K562 (cell line): ENCODE measurements around the gene AKNAD1. TPM values are rescaled to one million over a fixed set of nuclear protein-coding genes. Genes with fewer than 3 reads are reported as not detected.

Experiments
- HINFP ChIP-seq: fragments of 450-650 bp; conservative IDR thresholded peaks from 2 replicates; pipeline ENCODE4 v1.6.1; 2016; ENCODE audit warnings: missing genetic modification characterization, low read depth, mild to moderate bottlenecking, control low read depth, missing compliant biosample characterization
- MGA ChIP-seq: fragments of 450-650 bp; IDR thresholded peaks from 2 replicates; pipeline ENCODE4 v1.6.1; 2016; ENCODE audit warnings: mild to moderate bottlenecking, moderate library complexity
- RAD21 ChIP-seq, 2 experiments: fragments of 250-450 bp in 1 of 2; fragments of 450-650 bp in 1 of 2; sonication (Bioruptor Pico) in 1 of 2; formaldehyde crosslinking in 1 of 2; IDR thresholded peaks in 1 of 2; conservative IDR thresholded peaks in 1 of 2; 2 replicates each; pipeline versions ENCODE4 v1.4.0 to v1.8.0; 2020 to 2022; ENCODE audit warnings: mild to moderate bottlenecking in 2 of 2, moderate library complexity in 1 of 2
- ZNF407 ChIP-seq: fragments of 450-650 bp; IDR thresholded peaks from 2 replicates; pipeline ENCODE4 v1.6.1; 2016; ENCODE audit warnings: low read depth
- polyA plus RNA-seq, 8 experiments: library from polyadenylated mRNA; depleted of rRNA in 4 of 8; stranded (reverse) in 5 of 8; unstranded in 3 of 8; fragments of >200 nt; fragmentation: Nextera tagmentation in 2 of 8; fragmentation: Illumina TruSeq in 1 of 8; extraction: Ambion mirVana in 2 of 8; extraction: Trizol in 1 of 8; gene quantifications; 2 replicates each; pipeline versions ENCODE4 v1.2.1 to v1.2.3, GENCODE V29; 2011 to 2014; ENCODE audit warnings: inconsistent platforms in 1 of 8, missing spikeins in 1 of 8
- total RNA-seq, 7 experiments: library from RNA; depleted of rRNA in 6 of 7; stranded (reverse); fragments of >200 nt in 6 of 7; fragmentation: Illumina TruSeq in 2 of 7; extraction: Trizol in 2 of 7; gene quantifications; 2 replicates each; pipeline versions ENCODE4 v1.2.1 to v1.2.3, GENCODE V29; 2011 to 2021; ENCODE audit warnings: low replicate concordance in 1 of 7

The AKNAD1 gene
- total and polyA plus RNA-seq, 9 of the 15 experiments (the other 6 are each of a cell fraction or from before 2014, with no cell fraction given) = 0.13 to 0.30 TPM; not detected in 7

DNA sequence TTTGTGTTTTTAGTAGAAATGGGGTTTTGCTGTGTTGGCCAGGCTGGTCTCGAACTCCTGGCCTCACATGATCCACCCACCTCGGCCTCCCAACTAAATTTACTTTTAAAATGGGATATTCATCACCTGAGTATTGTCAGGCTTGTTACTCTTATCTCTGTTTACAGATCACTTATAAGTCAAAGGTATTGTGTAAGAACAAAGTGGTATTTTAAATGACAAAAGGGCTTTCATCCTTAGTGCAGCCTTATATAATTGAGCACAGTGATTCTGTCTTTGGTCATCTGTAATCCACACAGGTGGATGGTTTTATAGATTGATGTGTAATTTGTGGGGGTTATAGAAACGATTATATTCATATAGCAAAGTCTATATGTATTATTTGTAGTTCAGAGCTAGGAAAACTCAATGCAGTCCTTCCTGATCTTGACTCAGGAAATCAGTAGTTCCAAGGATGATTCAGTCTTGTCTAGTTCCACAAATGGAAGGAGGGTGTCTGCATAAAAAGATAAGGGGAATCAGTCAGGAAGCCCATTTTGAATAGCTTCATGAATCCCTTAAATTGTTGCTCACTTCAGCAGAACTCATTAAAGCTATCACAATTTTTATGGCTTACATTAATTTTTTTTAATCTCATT, 75.8 kb downstream of the AKNAD1 start (continued):
- TF ChIP-seq MGA = no peak
- TF ChIP-seq ZNF407 = no peak
- TF ChIP-seq RAD21 (CRISPR knock-in tag; conservative IDR thresholded peaks at IDR 0.05 in 1 of 2, IDR thresholded peaks at IDR 0.05 in 1 of 2) = no peak
- no peak for TF ChIP-seq HINFP (tag)
